ENCODE data around the gene ATXN7L1. TPM values are rescaled to one million over a fixed set of nuclear protein-coding genes. Genes with fewer than 3 reads are reported as not detected.

The ATXN7L1 gene
- total and polyA plus RNA-seq, 2 of the 8 experiments (the other 6 are each of a cell fraction or from before 2014, with no cell fraction given), result 14.3 to 34.0 TPM

GRCh38 chr7:105589356-105590077 lies 286.9 kb downstream of the ATXN7L1 start:
- H2AK5ac ChIP-seq (ENCODE audit: low read depth, low read length), result no peak overlapping the region
- H3K4me2 ChIP-seq (ENCODE audit: insufficient read depth in 1 of 2, low read depth in 2 of 2, low read length in 2 of 2), result no peak overlapping the region
- H3K79me2 ChIP-seq (ENCODE audit: control insufficient read depth in 1 of 2, insufficient read depth in 2 of 2, low read length in 2 of 2), result no peaks in the 10 kb centered on the region
- no peak overlapping the region for H3K56ac ChIP-seq (replicated peaks; ENCODE audit: insufficient read length, low read depth, low read length)
- H3K14ac ChIP-seq (ENCODE audit: insufficient read length), result no peak overlapping the region
- POLR2A ChIA-PET (ENCODE audit: partially characterized antibody), result interaction anchor here (1.2 kb wide), 1 partner anchor 26 kb away, joined by 3 read pairs; no protein-coding TSS in a partner anchor
- no peak overlapping the region for H2BK12ac ChIP-seq (ENCODE audit: low read depth, low read length)
- H3K9me3 ChIP-seq (ENCODE audit: insufficient read depth in 2 of 2, low read depth in 1 of 2, low read length in 1 of 2), result 0 out of 4 replicates have a peak, but pooled peaks cover 0 to 3% of the 10 kb centered on the region in 2 experiments
- no peak overlapping the region for H2BK15ac ChIP-seq (ENCODE audit: low read length)
- H4K5ac ChIP-seq (ENCODE audit: insufficient read length, low read depth, low read length), result no peak overlapping the region
- no peak overlapping the region for H3K4ac ChIP-seq (replicated peaks; ENCODE audit: insufficient read length, low read depth, low read length)
- no peak overlapping the region for H3K23ac ChIP-seq (ENCODE audit: insufficient read length)
- H4K8ac ChIP-seq (ENCODE audit: extremely low read depth, insufficient read depth, low read length), result no peak overlapping the region
- H3K27me3 ChIP-seq (replicated peaks in 1 of 4; ENCODE audit: control insufficient read depth in 3 of 4, extremely low read depth in 1 of 4, insufficient read depth in 3 of 4, low read length in 3 of 4), result no peaks in the 10 kb centered on the region
- H2BK20ac ChIP-seq (ENCODE audit: low read length), result no peak overlapping the region
- DNase-seq (ENCODE audit: low read depth in 1 of 2, low spot score in 2 of 2), result no peak
- 54% methylated on average over 6 of the region's 6 CpGs; no CpG with 5 or more reads in 1 of the 2 experiments for WGBS, 2 experiments (ENCODE audit: extremely low coverage in 1 of 2, insufficient coverage in 1 of 2, insufficient read length in 1 of 2, insufficient replicate concordance in 2 of 2, low coverage in 1 of 2, low lambda C conversion rate in 2 of 2, missing lambda C conversion rate in 1 of 2)
- H3K36me3 ChIP-seq (ENCODE audit: control insufficient read depth in 2 of 4, insufficient read depth in 4 of 4, low read length in 3 of 4), result no peaks in the 10 kb centered on the region
- H3K18ac ChIP-seq (ENCODE audit: extremely low read depth, low read length), result no peak overlapping the region
- H2BK5ac ChIP-seq (ENCODE audit: low read depth, low read length), result no peak overlapping the region
- H2BK120ac ChIP-seq (replicated peaks; ENCODE audit: low read depth, low read length), result no peak overlapping the region
- peaks cover 0 to 2% (median 0%) of the 10 kb centered on the region in 4 experiments; a peak in 1 of 7 replicates for H3K4me1 ChIP-seq (replicated peaks in 1 of 4; ENCODE audit: control insufficient read depth in 3 of 4, insufficient read depth in 4 of 4, low read length in 3 of 4)
- CTCF ChIA-PET (ENCODE audit: partially characterized antibody), result interaction anchor here (0.8 to 2.9 kb wide), 22 partner anchors 8 to 609 kb away, joined by 3 to 13 read pairs (median 4); partner anchors contain the start of genes EFCAB10 and RINT1
- no peak overlapping the region for H3K4me3 ChIP-seq (ENCODE audit: extremely low read depth in 1 of 4, insufficient read depth in 2 of 4, low read depth in 3 of 4, low read length in 4 of 4)
- no peaks in the 10 kb centered on the region for H3K23me2 ChIP-seq (ENCODE audit: low read depth, low read length)
- no peak overlapping the region for H3K9ac ChIP-seq (replicated peaks in 1 of 4; ENCODE audit: extremely low read depth in 1 of 4, low read depth in 3 of 4, low read length in 3 of 4)
- no peaks in the 10 kb centered on the region for H4K20me1 ChIP-seq (replicated peaks in 1 of 2; ENCODE audit: control insufficient read depth in 1 of 2, insufficient read depth in 2 of 2, low read length in 2 of 2)
- no peaks in the 10 kb centered on the region for H3K79me1 ChIP-seq (ENCODE audit: low read depth, low read length)
- H4K91ac ChIP-seq (replicated peaks; ENCODE audit: insufficient read length, low read length), result no peak overlapping the region
- peak overlapping the region; percentile 29; the same call in 1 of the 2 replicates for H2AFZ ChIP-seq (ENCODE audit: low read length)
- H3K27ac ChIP-seq (ENCODE audit: low read depth, low read length), result no peak overlapping the region
- FAIRE-seq, result peak; percentile 95
- TF ChIP-seq RAD21 (IDR thresholded peaks at IDR 0.05 in 1 of 2, conservative IDR thresholded peaks at IDR 0.05 in 1 of 2; ENCODE audit: low read depth in 2 of 2, low read length in 2 of 2) (peak; percentile 93 to 95), SIRT6 (IDR thresholded peaks at IDR 0.05; ENCODE audit: low read length) (no peak), ZNF274 (IDR thresholded peaks at IDR 0.05; ENCODE audit: borderline replicate concordance, extremely low read depth, low read length) (no peak), USF2 (IDR thresholded peaks at IDR 0.05; ENCODE audit: low read length) (no peak), SIN3A (conservative IDR thresholded peaks at IDR 0.05 in 1 of 2, IDR thresholded peaks at IDR 0.05 in 1 of 2; ENCODE audit: low read depth in 1 of 2, low read length in 2 of 2) (peak in 1 of 2 experiments; percentile 75; a peak in 1 of 4 replicates), CTCF (IDR thresholded peaks at IDR 0.05; ENCODE audit: control extremely low read depth in 1 of 3, insufficient read depth in 1 of 3, low read depth in 1 of 3, low read length in 3 of 3) (peak; percentile 51 to 91 (median 77)), MAFK (IDR thresholded peaks at IDR 0.05; ENCODE audit: low read depth, low read length) (no peak)

All from H1 (cell line).